Activated naive CD8-positive, alpha-beta T cell treated with anti-CD3 and anti-CD28 coated beads for 36 hours (primary cell): ENCODE data around the gene TLK1. TPM values are rescaled to one million over a fixed set of nuclear protein-coding genes. Genes with fewer than 3 reads are reported as not detected.

Source experiments
- DNase-seq: peaks from one replicate; pipeline ENCODE4 v3.0.0; 2021
- H3K27ac Mint-ChIP-seq: one replicate; pipeline ENCODE4 v1.8.0; 2022; ENCODE audit warnings: mild to moderate bottlenecking, moderate library complexity, mixed read lengths
- H3K27me3 Mint-ChIP-seq: one replicate; pipeline ENCODE4 v1.8.0; 2022; ENCODE audit warnings: mild to moderate bottlenecking, mixed read lengths
- H3K36me3 Mint-ChIP-seq: one replicate; pipeline ENCODE4 v1.8.0; 2021; ENCODE audit warnings: mild to moderate bottlenecking, mixed read lengths
- H3K4me1 Mint-ChIP-seq: one replicate; pipeline ENCODE4 v1.8.0; 2021; ENCODE audit warnings: mixed read lengths
- H3K4me3 Mint-ChIP-seq: one replicate; pipeline ENCODE4 v1.8.0; 2022; ENCODE audit warnings: mild to moderate bottlenecking, moderate library complexity, mixed read lengths
- H3K9me3 Mint-ChIP-seq: one replicate; pipeline ENCODE4 v1.8.0; 2022; ENCODE audit warnings: mixed read lengths
- total RNA-seq, 2 experiments: library from RNA; stranded (reverse); gene quantifications; one replicate each; pipeline ENCODE4 v1.2.3, GENCODE V29; 2021

Gene TLK1
- total RNA-seq, 2 experiments from 2014 or later, result 61.9 to 66.0 TPM

GRCh38 chr2:170996316-170996715 lies 164.4 kb downstream of the TLK1 start:
- Mint-ChIP-seq H3K4me3 (no peak overlapping the region), H3K9me3 (no peaks in the 10 kb centered on the region), H3K4me1 (no peaks in the 10 kb centered on the region), H3K27me3 (no peaks in the 10 kb centered on the region), H3K27ac (no peak overlapping the region), H3K36me3 (peaks cover 13% of the 10 kb centered on the region)
- DNase-seq, result no peak

- Mint-ChIP-seq H3K4me1 (peaks cover 3% of the 10 kb centered on the region), H3K36me3 (peaks cover 10% of the 10 kb centered on the region), H3K9me3 (no peaks in the 10 kb centered on the region), H3K4me3 (no peak overlapping the region), H3K27me3 (no peaks in the 10 kb centered on the region), H3K27ac (no peak overlapping the region)
- DNase-seq, result no peak
Observed at GRCh38 chr2:170991398-170992182, 169.1 kb downstream of the TLK1 start.

DNA sequence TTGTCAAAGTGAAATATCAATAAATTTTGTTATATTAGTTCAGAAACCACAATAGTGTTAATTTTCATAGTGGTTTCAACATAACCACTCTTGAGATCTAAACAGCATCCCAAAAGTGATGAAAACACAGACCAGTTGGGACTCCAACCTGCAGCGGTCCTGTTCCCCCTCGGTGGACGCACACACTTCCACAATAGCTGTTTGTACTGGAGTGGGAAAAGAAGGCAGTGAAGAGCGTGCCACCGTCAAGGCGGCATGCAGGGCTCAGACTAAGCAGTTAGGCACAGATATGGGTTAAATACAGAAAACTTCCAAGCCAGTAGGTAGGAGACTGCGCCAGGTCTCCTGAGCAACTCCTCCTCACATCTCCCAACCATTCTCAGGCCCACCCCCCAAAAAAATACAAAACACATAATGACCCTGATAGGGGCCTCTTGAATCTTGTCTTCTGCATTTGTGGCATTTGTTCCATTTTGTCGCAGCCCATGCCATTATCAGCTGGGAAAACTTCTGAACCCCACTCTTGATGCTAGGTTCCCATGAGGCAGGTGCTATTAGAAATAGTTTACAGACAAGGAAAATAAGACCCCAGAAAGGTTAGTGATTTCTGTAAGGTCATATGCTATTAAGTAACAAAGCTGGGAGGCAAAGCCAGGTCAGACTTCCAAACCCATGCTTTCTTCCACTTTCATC lies 174.0 kb downstream of the TLK1 start:
- DNase-seq, result no peak
- H3K27me3 Mint-ChIP-seq, result no peaks in the 10 kb centered on the region
- no peak overlapping the region for H3K4me3 Mint-ChIP-seq
- H3K9me3 Mint-ChIP-seq, result no peaks in the 10 kb centered on the region
- H3K27ac Mint-ChIP-seq, result no peak overlapping the region
- H3K36me3 Mint-ChIP-seq, result peaks cover 10% of the 10 kb centered on the region
- H3K4me1 Mint-ChIP-seq, result peaks cover 3% of the 10 kb centered on the region

- Mint-ChIP-seq H3K9me3 (no peaks in the 10 kb centered on the region), H3K36me3 (peaks cover 4% of the 10 kb centered on the region)
Observed at GRCh38 chr2:170985407-170985806, 175.3 kb downstream of the TLK1 start.

GRCh38 chr2:170984079-170984478 lies 176.6 kb downstream of the TLK1 start:
- H3K9me3 Mint-ChIP-seq, result no peaks in the 10 kb centered on the region
- H3K27ac Mint-ChIP-seq, result no peak overlapping the region
- DNase-seq, result no peak
- H3K4me3 Mint-ChIP-seq, result no peak overlapping the region
- H3K4me1 Mint-ChIP-seq, result peaks cover 2% of the 10 kb centered on the region
- no peaks in the 10 kb centered on the region for H3K27me3 Mint-ChIP-seq
- peaks cover 4% of the 10 kb centered on the region for H3K36me3 Mint-ChIP-seq

More at GRCh38 chr2:170985407-170985806, 175.3 kb downstream of the TLK1 start:
- Mint-ChIP-seq H3K4me1 (peaks cover 2% of the 10 kb centered on the region), H3K27me3 (no peaks in the 10 kb centered on the region), H3K4me3 (no peak overlapping the region), H3K27ac (no peak overlapping the region)
- DNase-seq, result no peak

GRCh38 chr2:170975943-170976270 lies 184.8 kb downstream of the TLK1 start:
- Mint-ChIP-seq H3K4me1 (peaks cover 8% of the 10 kb centered on the region), H3K27me3 (no peaks in the 10 kb centered on the region), H3K4me3 (no peak overlapping the region), H3K36me3 (no peaks in the 10 kb centered on the region), H3K27ac (no peak overlapping the region), H3K9me3 (no peaks in the 10 kb centered on the region)
- no peak for DNase-seq

GRCh38 chr2:170975127-170975942 lies 185.4 kb downstream of the TLK1 start:
- no peaks in the 10 kb centered on the region for H3K27me3 Mint-ChIP-seq
- H3K27ac Mint-ChIP-seq, result no peak overlapping the region

DNA sequence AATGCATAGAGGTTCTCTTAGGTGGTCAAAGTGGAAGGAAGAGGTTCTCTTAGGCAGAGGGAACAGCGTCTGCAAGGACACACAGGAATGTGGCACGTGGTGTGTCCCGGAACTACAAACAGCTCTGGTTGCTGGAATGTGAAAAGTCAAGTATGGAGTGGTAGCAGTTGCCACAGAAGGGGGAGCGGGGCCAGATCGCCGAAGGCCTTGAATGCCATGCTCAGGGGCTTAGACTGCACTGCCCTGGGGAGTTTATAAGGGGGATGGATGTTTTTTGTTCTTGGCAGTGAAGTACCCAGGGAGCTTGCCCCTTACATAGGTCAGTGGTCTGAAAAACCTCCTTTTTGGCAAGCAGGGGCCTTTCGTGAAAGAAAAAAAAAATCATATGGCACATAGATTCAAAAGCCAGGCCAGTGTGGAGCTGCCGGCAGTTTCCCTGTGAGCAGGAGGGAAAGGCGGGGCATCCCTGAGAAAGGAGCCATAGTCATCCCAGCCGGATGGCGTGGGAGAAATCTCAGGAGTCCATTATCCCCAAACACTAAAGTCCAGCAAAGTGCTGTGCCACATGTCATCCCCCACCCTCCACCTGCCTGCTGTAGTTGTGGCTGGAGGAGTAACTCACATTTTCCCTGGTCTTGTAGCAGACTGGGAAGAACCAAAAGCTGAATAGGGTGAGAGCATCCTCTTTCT lies 186.2 kb downstream of the TLK1 start:
- H3K4me3 Mint-ChIP-seq, result peak overlapping the region; percentile 12
- no peak for DNase-seq
- peaks cover 8% of the 10 kb centered on the region for H3K4me1 Mint-ChIP-seq
- H3K27ac Mint-ChIP-seq, result no peak overlapping the region
- H3K36me3 Mint-ChIP-seq, result no peaks in the 10 kb centered on the region
- no peaks in the 10 kb centered on the region for H3K9me3 Mint-ChIP-seq
- H3K27me3 Mint-ChIP-seq, result no peaks in the 10 kb centered on the region

More at GRCh38 chr2:170975127-170975942, 185.4 kb downstream of the TLK1 start:
- DNase-seq, result no peak
- Mint-ChIP-seq H3K9me3 (no peaks in the 10 kb centered on the region), H3K36me3 (no peaks in the 10 kb centered on the region), H3K4me3 (no peak overlapping the region), H3K4me1 (peaks cover 8% of the 10 kb centered on the region)

DNA sequence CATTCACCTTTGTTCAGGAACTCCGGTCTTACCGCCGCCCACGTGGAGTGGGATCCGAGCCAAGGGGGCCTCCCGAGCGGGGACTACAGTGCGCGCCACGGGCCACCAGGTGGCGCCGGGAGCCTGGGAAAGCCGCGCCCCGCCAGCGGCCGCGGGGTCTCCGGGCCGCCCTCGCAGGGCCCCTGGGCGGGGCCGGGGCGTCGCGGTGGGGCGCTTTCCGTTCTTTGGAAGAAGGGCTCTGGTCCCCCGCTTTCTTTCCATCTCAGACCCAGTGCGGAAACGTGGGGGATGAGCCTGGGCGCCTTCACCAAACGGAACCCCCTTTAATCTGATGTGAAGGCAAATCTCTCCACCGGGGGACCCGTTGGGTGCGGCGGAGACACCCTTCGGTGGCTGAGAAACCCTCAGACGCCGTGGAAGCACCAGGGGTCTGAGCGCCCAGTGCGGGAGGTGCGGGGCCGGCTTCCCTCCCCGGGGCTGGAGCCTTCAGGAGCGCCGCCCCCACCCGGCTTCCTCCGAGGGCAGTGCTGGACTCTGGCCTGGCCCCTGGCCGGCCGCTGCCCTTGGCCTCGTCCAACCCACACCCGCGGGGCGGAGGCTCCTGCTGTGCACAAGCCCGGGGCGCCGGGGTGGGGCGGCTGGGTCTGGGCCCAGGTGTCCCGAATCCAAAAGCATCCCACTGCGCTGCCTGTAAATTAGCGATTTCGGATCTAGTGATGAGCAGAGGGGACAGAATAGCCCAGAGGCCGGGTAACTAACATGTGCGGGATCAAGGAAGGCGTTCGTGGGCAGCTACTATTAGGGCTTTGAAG lies 187.0 kb downstream of the TLK1 start:
- H3K27me3 Mint-ChIP-seq, result no peaks in the 10 kb centered on the region
- peaks cover 8% of the 10 kb centered on the region for H3K4me1 Mint-ChIP-seq
- no peaks in the 10 kb centered on the region for H3K36me3 Mint-ChIP-seq
- H3K4me3 Mint-ChIP-seq, result peak overlapping the region; percentile 74
- peak; percentile 90 for DNase-seq
- H3K27ac Mint-ChIP-seq, result peak overlapping the region; percentile 66
- no peaks in the 10 kb centered on the region for H3K9me3 Mint-ChIP-seq

DNA sequence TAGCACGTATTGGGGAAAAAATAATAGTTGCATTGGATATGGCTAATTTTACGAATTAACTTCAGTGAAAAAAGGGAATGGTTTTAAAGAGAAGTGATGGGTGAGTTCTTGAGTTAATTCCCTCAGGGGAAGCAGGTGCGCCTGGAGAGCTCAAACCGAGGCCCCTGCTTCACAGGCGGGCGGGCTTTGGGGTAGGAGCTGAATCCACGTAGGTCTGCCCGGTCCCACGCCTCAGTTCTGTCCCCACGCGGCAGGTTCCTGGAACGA lies 187.5 kb downstream of the TLK1 start:
- H3K4me3 Mint-ChIP-seq, result peak overlapping the region; percentile 56
- no peak for DNase-seq
- H3K27ac Mint-ChIP-seq, result peak overlapping the region; percentile 66
- H3K4me1 Mint-ChIP-seq, result peaks cover 8% of the 10 kb centered on the region
- H3K27me3 Mint-ChIP-seq, result no peaks in the 10 kb centered on the region
- no peaks in the 10 kb centered on the region for H3K36me3 Mint-ChIP-seq
- no peaks in the 10 kb centered on the region for H3K9me3 Mint-ChIP-seq

DNA sequence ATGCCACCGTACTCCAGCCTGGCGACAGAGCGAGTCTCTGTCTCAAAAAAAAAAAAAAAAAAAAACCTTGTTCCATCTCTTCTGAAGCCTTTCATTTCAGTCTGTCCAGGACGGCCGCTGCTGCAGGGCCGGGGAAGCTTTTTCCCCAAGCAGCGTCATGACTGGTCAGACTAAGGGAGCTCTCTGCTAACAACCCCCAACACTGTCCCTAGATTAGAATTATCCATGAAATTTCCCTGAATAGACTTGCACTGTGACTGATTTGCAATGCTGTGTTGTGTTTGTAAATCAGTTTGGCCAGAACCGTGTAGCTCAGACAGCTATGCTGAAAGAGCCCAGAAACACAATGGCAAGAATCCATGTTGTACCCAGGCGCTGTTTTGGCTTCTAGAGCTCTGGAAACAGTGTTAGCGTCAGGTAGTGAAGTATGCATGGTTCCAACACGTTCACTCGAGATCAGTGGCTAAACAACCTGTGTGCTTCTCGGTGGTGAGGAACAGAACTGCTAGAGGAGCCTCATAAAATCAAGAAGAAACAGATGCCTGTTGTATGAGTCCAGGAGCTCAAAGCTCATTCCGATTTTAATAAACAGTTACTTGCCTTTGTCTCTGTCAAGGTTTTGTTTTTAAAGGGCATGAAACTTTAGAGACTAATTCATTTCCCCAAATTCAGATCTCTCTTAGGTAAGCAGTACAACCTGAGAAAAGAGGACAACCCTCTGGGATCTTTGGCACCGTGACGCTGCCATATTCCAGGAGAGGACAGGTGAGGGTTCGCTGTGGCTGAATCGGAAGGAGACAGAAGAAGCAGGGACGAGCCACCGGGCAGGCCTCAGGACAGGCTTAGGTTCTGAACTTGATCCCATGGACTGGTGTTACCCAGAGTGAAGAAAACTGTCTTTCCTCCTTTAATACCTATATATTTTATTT lies 188.1 kb downstream of the TLK1 start:
- Mint-ChIP-seq H3K27me3 (no peaks in the 10 kb centered on the region), H3K4me3 (peak overlapping the region; percentile 56), H3K9me3 (no peaks in the 10 kb centered on the region), H3K4me1 (peaks cover 8% of the 10 kb centered on the region), H3K36me3 (peaks cover 1% of the 10 kb centered on the region), H3K27ac (peak overlapping the region; percentile 66)
- DNase-seq, result no peak

DNA sequence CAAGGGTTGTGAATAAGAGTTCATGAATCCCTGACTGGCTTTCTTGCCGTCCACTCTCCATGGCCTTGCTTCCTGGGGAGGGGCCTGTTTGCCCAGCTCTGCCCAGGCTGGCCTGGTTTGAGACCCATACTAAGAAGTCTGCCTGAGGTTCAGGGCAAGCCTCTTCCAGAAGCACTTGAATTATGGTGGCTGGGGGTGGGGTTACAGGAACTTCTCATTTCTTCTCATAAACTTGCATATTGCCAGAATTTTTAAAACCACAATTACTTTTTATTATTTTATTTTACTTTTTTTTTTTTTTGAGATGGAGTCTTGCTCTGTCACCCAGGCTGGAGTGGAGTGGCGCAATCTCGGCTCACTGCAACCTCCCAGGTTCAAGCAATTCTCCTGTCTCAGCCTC lies 189.6 kb downstream of the TLK1 start:
- DNase-seq, result no peak
- H3K36me3 Mint-ChIP-seq, result peaks cover 10% of the 10 kb centered on the region
- no peak overlapping the region for H3K27ac Mint-ChIP-seq
- H3K9me3 Mint-ChIP-seq, result no peaks in the 10 kb centered on the region
- peaks cover 8% of the 10 kb centered on the region for H3K4me1 Mint-ChIP-seq
- H3K27me3 Mint-ChIP-seq, result no peaks in the 10 kb centered on the region
- H3K4me3 Mint-ChIP-seq, result no peak overlapping the region

- Mint-ChIP-seq H3K4me3 (no peak overlapping the region), H3K9me3 (no peaks in the 10 kb centered on the region), H3K27me3 (no peaks in the 10 kb centered on the region), H3K4me1 (peaks cover 8% of the 10 kb centered on the region), H3K36me3 (peaks cover 10% of the 10 kb centered on the region), H3K27ac (no peak overlapping the region)
- no peak for DNase-seq
Observed at GRCh38 chr2:170969872-170970496, 190.7 kb downstream of the TLK1 start.
